Cerebellar nuclear complex (tissue), 1 donor: ENCODE results near the gene SLC36A3.
"Not testable (repeated sequence)": the region's sequence is repeated elsewhere in the genome, so short reads cannot be mapped to it uniquely, and the experiment has no call there.

Experiments
- DNase-seq, 2 experiments: peaks; one replicate each; lab custom pipeline; 2025; lab: John Stamatoyannopoulos, UW

SLC36A3 gene

GRCh38 chr5:151303666-151304065, at the start of gene SLC36A3:
Gene SLC36A3 (minus strand): TSS chr5:151303766. CDS start chr5:151303354, 412 bp downstream.
- no peak for DNase-seq

DNA sequence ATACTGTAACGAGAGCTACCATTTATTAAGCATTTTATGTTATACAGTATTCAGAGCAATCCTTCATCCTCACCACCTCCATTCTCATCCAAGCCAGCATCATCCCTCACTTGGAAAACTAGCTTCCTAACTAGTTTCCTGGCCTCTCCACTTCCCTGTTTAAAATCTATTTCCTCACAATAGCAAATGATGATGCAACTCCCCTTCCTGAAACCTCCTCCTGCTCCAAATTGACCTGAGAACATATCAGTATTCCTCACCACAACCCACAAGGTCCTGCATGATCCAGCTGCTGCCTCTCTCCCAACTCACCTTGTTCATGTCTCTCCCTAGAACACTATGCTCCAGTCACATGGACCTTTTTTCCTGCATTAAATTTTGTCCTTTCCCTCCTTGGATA, 48.1 kb upstream of the SLC36A3 start:
- no peak for DNase-seq

DNA sequence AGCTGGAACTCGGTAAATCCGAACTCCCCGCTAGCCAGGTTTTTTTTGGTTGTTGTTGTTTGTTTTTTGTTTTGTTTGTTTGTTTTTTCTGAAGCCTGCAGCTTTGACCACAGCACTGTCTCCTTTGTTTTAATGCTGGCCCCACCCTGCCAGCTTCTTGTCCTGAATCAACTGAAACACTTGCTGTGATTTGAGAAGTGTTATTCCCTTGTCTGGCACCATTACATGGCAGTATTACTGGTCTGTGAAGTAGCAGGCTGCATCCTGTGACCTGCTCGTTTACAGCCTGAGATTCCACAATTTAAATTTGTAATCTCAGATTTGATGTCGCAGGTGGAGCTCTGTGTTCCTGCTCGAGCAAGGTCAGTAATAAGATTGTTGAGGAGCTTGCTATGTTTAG, 45.2 kb upstream of the SLC36A3 start:
- DNase-seq, result no peak

DNA sequence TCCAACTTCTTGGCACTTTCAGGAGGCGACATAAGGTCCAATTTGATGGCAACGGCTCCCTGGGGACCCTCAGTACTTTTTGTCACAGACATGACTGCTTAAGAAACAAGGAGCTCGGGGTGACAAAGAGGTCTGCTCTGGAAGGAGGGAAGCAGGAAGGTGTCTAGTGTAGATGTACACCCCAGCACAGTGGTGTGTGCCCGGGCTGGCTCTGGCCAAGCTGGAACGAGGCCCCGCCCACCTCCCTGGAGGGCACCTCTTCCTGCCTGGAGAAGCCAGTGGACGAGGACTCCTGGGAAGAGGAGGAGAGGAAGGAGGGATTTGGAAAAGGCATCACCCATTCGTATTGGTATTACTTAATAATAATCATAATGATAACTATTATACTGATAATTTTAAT, 43.8 kb upstream of the SLC36A3 start, which contains the start of gene SLC36A2:
Gene SLC36A2 (minus strand): TSS at position 191 of the 400 bp plus-strand sequence. CDS start 99 bp downstream, at position 92.
- no peak for DNase-seq

DNA sequence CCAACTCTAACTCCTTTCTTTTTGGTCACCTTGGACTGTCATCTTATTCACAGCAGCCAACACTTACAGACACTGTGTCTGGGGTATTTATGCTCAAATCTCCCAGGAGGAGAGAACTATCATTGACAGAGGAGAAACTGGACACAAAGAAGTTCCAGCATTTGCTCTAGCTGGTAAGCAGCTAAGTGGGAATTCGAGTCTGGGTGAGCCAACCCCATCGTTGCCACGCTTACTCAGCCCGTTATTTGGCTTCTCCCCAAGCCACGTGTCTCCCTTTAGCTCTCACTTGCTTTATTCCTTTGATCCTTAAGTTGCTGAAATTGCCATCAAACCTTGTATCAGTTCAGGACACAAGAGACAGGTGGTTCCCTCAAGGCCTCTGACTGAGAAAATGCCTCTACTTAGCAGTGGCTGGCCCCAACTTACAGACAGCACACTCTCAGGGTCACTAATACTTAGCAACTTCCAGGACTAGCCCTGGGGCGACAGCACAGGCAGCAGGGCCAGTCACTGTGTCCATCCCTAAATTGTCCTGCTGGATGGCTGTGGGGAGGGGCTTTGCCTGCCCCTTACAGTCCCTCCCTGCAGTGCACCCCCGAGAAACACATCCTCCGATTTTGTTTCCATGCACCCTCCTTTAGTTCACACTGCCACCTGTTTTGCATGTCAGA, 42.4 kb upstream of the SLC36A3 start:
- no peak for DNase-seq

- no peak for DNase-seq
These were observed 41.7 kb upstream of the SLC36A3 start for GRCh38 chr5:151345187-151345807.

DNA sequence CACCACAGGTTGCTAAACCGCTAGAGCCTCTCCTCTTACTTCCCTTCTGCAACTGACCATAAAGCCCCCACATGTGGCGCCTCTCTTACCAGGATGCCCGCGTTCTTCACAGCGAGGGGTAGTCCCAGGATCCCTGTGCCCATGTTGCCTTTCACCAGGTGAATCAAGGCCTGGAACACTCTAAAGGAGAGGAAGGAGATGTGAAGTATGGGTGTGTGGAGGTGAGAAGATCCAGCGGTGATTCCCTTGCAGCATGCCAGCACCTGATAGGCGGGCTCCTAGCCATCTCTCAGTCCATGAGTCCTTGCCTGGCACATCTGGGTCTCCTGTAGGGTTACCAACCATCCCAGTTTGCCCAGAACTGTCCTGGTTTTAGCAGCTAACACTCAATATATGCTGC, 40.5 kb upstream of the SLC36A3 start:
- DNase-seq, result no peak

- no peak for DNase-seq
These were observed 36.4 kb upstream of the SLC36A3 start for GRCh38 chr5:151340004-151340403.

DNA sequence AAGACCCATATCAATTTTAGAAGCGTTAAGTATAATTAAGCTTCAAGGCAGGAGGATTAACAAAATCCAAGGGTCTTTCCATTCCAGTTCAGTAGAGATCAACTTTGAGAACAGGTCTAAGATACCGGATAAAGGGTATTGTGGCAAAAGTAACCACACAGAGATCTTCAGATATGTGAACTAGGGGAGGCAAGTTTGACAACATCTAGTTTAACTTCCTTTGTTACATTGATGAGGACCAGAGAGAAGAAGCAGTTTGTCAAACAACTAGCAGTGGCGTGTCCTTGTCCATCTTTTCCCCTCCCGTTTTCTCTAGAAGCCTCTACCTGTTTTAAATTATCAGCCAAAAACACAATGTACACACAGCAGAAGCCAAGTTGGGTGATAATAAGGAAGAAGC, 35.2 kb upstream of the SLC36A3 start:
- DNase-seq, result no peak

DNA sequence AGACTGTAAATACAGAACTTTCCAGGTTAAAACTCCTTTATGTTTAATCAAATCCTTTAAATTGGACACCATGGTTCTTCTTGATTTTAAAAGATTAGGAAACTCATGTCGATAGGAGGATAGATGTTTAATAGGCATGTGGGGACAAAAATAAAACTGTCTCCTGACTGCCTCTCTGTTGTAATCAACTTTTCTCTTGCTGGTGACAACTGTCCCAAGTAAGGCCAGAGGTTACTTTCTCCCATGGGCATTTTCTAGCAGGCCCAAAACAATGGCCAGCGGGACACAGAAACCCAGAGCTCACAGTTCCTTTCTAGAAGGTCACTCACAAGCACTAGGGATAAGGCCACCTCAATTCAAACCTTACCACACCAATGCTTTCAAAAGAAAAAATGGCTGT, 29.3 kb upstream of the SLC36A3 start:
- no peak for DNase-seq

GRCh38 chr5:151328734-151329133, 25.2 kb upstream of the SLC36A3 start:
- no peak for DNase-seq

DNA sequence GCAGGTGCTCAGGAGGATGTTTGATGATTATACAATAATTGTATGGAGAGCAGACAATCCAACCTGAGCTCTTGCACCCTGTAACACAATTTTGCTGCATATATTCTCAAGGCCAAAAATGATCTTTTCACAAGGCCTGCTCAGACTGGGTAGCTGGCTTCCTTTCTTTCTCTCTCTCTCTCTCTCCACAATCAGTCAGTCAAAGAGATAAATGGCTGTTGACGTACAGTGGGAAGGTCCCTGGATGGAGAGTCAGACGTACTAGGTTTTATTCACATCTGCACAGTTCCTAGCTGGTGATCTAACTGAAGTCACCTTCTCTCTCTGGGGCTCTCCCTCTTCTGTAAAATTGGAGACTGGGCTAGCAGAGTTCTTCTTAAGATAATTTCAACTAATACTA, 24.0 kb upstream of the SLC36A3 start:
- DNase-seq, result no peak

DNA sequence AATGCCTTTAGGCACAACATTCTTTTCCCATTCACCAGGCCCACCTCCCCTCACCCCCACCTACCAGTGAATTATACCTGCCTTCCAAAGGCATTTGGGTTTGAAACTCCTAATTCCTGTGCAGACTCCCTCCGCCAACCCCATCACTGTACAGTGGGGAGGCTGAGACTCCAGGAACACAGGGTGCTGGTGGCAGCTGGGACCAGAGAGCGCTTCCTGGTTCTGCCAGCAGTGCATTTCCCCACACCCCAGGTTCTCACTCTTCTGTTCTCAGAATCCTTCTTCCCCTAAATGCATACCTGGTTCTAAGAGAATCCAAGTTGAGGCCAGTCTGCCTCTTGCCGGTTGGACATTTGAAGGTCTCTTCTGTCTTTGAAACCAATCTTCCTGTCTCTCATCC, 22.7 kb upstream of the SLC36A3 start:
- DNase-seq, result no peak

- no peak for DNase-seq
These were observed 16.9 kb upstream of the SLC36A3 start for GRCh38 chr5:151320481-151320880.

- no peak for DNase-seq
These were observed 15.5 kb upstream of the SLC36A3 start for GRCh38 chr5:151318850-151319732.

DNA sequence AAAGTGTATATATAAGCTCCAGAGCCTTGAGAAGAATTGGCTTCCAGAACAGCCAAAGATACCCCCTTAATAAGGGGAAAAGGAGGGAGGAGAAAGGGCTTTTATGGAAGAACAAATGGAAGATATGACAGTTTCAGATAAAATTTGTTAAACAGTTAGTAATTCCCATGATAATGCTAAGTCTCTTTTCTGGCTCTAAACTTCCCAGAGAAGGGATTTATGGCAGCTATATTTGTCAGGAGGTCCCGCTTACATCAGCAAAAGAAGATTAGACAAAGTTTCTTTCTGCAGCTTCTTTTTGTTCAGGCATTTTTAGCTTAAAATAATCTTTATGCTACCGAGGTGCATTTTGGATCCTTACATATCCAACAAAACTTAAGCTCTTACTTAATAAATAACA, 14.3 kb upstream of the SLC36A3 start:
- no peak for DNase-seq

DNA sequence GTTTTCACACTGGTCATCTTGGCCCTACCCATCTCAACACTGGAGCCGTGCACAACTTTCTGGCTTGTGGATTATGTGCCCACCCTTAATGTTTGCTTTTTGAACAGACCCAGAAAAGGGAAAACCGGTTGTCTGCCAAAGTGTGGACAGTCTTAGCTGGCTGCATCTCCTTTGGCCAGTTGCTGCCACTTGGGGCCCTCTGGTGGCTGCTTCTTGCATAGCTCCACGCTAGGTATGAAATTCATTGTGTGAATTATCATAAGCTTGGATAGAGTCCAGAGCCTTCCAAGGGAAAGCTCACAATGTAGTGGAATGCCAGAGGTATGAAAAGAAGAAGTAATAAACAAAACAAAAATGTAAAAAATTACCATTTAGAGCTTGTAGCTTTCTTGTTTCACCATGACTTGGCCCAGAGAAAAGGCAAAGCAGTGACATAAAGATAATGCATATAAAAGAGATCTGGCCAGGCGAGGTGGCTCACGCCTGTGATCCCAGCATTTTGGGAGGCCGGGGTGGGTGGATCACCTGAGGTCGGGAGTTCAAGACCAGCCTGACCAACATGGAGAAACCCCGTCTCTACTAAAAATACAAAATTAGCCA, 12.5 kb upstream of the SLC36A3 start:
- DNase-seq, result peak; percentile 10 to 66

GRCh38 chr5:151313357-151313756, 9.8 kb upstream of the SLC36A3 start:
- DNase-seq, result no peak

GRCh38 chr5:151312756-151313324, 9.3 kb upstream of the SLC36A3 start:
- DNase-seq, result no peak

GRCh38 chr5:151310932-151311331, 7.4 kb upstream of the SLC36A3 start:
- DNase-seq, result no peak

DNA sequence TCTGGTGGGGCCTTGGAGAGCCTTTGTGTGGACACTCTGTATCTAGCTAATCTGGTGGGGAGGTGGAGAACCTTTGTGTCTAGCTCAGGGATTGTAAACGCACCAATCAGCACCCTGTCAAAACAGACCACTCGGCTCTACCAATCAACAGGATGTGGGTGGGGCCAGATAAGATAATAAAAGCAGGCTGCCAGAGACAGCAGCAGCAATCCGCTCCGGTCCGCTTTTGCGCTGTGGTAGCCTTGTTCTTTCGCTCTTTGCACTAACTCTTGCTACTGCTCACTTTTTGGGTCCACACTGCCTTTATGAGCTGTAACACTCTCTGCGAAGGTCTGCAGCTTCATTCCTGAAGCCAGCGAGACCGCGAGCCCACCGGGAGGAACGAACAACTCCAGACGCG, 6.3 kb upstream of the SLC36A3 start:
- DNase-seq, result not testable (repeated sequence)

GRCh38 chr5:151309266-151309665, 5.7 kb upstream of the SLC36A3 start:
- DNase-seq, result not testable (repeated sequence)
